HPDE6-E6E7 (cell line): ENCODE measurements around the gene CA11.
A peak's percentile ranks its signal among the peaks of the same experiment; 100 is the strongest.
"Not testable (repeated sequence)": the region's sequence is repeated elsewhere in the genome, so short reads cannot be mapped to it uniquely, and the experiment has no call there.

Experiments
- DNase-seq: peaks from one replicate; pipeline ENCODE4 v3.0.0; 2011; ENCODE audit warnings: missing footprints; ENCODE audit errors: extremely low spot score

CA11 gene

GRCh38 chr19:48669903-48670668, 24.1 kb upstream of the CA11 start:
- DNase-seq, result no peak

- DNase-seq, result no peak
Measured at GRCh38 chr19:48668761-48669160, 22.8 kb upstream of the CA11 start.

GRCh38 chr19:48668332-48668731, 22.3 kb upstream of the CA11 start:
- DNase-seq, result no peak

- DNase-seq, result no peak
Measured at GRCh38 chr19:48665786-48666185, 19.8 kb upstream of the CA11 start.

GRCh38 chr19:48664476-48664875, 18.5 kb upstream of the CA11 start:
- DNase-seq, result no peak

- DNase-seq, result no peak
Measured at GRCh38 chr19:48663667-48664066, 17.7 kb upstream of the CA11 start.

GRCh38 chr19:48661711-48662090, 15.7 kb upstream of the CA11 start:
- DNase-seq, result no peak

- DNase-seq, result peak; percentile 90
Measured at GRCh38 chr19:48660852-48661710, 15.1 kb upstream of the CA11 start.

- DNase-seq, result no peak
Measured at GRCh38 chr19:48659768-48660167, 13.8 kb upstream of the CA11 start.

- no peak for DNase-seq
Measured at GRCh38 chr19:48658483-48658882, 12.5 kb upstream of the CA11 start.

- not testable (repeated sequence) for DNase-seq
Measured at GRCh38 chr19:48657828-48658227, 11.8 kb upstream of the CA11 start.

- DNase-seq, result no peak
Measured at GRCh38 chr19:48656840-48657474, 11.0 kb upstream of the CA11 start.

- no peak for DNase-seq
Measured at GRCh38 chr19:48654299-48655059, 8.5 kb upstream of the CA11 start.

- no peak for DNase-seq
Measured at GRCh38 chr19:48651683-48652048, 5.7 kb upstream of the CA11 start.

GRCh38 chr19:48650974-48651682, 5.1 kb upstream of the CA11 start:
- DNase-seq, result no peak

- DNase-seq, result no peak
Measured at GRCh38 chr19:48648134-48648533, 2.1 kb upstream of the CA11 start.

- no peak for DNase-seq
Measured at GRCh38 chr19:48646722-48647216, 782 bp upstream of the CA11 start.

- DNase-seq, result no peak
Measured at GRCh38 chr19:48645620-48646000, 377 bp downstream of the CA11 start.

- DNase-seq, result no peak
Measured at GRCh38 chr19:48644839-48645619, 958 bp downstream of the CA11 start.

GRCh38 chr19:48644355-48644754, 1.6 kb downstream of the CA11 start:
- no peak for DNase-seq
